ENCODE data around the gene IRAK2.

Gene IRAK2

GRCh38 chr3:10189557-10190354, 25.0 kb downstream of the IRAK2 start:
- DNase-seq: peak; percentile 88 to 89

GRCh38 chr3:10192953-10193691, 28.4 kb downstream of the IRAK2 start:
- no peak for DNase-seq

- no peak for DNase-seq
These were observed 29.1 kb downstream of the IRAK2 start for GRCh38 chr3:10193692-10194327.

GRCh38 chr3:10194328-10195071, 29.8 kb downstream of the IRAK2 start:
- peak in 1 of 2 donors; percentile 47 for DNase-seq

- peak in 1 of 2 donors; percentile 56 for DNase-seq
These were observed 30.8 kb downstream of the IRAK2 start for GRCh38 chr3:10195366-10196089.

- DNase-seq: no peak
These were observed 31.8 kb downstream of the IRAK2 start for GRCh38 chr3:10196389-10197052.

- no peak for DNase-seq
These were observed 33.5 kb downstream of the IRAK2 start for GRCh38 chr3:10198226-10198625.

- DNase-seq: no peak
These were observed 34.3 kb downstream of the IRAK2 start for GRCh38 chr3:10198761-10199649.

GRCh38 chr3:10204921-10205320, 40.2 kb downstream of the IRAK2 start:
- DNase-seq: no peak

- no peak for DNase-seq
These were observed 40.9 kb downstream of the IRAK2 start for GRCh38 chr3:10205451-10206165.

- DNase-seq: no peak
These were observed 41.4 kb downstream of the IRAK2 start for GRCh38 chr3:10206166-10206511.

GRCh38 chr3:10213156-10213792, 48.6 kb downstream of the IRAK2 start:
- DNase-seq: no peak

- no peak for DNase-seq
These were observed 51.1 kb downstream of the IRAK2 start for GRCh38 chr3:10215578-10216368.

- DNase-seq: no peak
These were observed 52.6 kb downstream of the IRAK2 start for GRCh38 chr3:10217359-10217758.

- no peak for DNase-seq
These were observed 55.0 kb downstream of the IRAK2 start for GRCh38 chr3:10219737-10220136.

GRCh38 chr3:10223676-10224639, 59.2 kb downstream of the IRAK2 start:
- DNase-seq: no peak
